ENCODE results near the gene CKAP2L.

Gene CKAP2L

DNA sequence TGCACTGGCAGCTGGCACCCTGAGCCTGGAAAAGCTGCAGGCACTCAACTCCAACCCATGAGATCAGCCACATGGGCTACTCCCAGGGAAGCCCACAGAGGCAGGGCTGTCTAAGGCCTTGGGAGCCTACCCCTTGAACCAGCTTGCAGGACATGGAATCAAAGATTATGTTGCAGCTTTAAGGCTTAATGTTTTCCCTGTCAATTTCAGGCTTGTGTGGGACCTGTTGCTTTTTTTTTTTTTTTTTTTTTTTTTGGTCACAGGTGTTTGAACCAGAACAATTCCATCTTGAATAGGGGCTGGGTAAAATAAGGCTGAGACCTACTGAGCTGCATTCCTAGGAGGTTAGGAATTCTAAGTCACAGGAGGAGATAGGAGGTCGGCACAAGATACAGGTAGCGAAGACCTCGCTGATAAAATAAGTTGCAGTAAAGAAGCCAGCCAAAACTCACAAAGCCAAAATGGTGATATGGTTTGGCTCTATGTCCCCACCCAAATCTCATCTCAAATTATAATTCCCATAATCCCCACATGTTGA, 27.4 kb upstream of the CKAP2L start:
- DNase-seq, result no peak

DNA sequence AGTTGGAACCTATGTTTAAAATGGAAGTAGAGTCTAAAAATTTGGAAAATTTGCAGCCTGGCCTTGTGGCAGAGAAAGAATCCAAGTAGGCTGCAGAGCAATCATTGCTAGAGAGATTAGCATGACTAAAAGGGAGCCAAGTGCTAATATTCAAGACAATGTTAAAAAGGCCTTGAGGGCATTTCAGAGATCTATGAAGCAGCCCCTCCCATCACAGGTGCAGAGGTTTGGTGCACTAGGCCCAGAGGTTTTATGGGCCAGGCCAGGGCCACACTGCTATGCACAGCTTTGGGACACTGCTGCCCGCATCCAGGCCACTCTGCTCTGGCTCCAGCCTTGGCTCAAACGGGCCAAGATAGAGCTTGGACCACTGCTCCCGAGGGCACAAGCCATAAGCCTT, 26.6 kb upstream of the CKAP2L start:
- DNase-seq, result no peak

DNA sequence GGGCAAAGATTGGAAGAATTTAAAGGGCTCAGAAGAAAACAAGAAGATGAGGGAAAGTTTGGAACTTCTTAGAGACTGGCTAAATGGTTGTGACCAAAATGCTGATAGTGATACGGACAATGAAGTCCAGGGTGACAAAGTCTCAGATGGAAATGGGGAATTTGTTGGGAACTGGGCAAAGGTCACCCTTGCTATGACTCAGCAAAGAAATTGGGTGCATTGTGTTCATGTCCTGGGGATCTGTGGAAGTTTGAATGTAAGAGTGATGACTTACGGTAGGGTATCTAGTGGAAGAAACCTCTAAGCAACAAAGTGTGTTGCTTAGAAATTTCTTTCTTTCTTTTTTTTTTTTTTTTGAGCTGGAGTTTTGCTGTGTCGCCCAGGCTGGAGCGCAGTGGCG, 25.9 kb upstream of the CKAP2L start:
- no peak for DNase-seq

DNA sequence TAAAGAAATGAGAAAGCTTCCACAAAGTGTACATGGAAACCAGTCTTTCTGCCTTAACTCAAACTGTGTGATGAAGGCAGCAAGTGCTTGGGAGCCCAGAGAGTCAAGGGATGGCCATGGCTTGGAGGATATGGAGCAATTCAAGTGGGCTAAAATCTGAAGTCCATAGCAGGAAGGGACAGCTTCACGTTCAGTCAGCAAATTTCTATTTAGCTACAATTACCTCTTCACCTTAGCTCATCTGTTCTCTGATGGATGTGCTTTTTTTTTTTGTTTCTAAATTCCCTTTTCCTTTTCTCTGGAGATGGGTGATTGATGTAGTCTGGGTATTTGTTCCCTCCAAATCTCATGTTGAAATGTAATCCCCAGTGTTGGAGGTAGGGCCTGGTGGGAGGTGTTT, 24.8 kb upstream of the CKAP2L start:
- DNase-seq, result no peak

DNA sequence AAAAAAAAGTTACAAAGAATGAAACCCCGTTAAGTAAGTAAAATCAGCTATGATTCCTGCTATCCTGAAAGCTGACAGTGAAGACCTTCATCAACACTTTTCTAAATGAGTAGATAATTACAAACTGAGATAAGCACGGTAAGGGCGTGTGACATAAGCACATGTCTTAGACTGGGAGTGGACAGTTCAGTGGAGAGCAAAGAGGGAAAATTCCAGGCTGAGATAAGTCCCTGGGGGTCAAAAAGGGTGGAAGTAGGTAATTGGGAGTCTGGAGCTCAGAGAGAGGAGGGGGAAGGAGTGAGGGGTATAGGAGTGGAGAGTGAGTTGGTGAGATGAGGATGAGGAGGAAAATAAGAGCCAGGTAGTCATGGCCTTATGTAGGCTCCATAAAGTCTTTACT, 24.2 kb upstream of the CKAP2L start:
- DNase-seq, result no peak

DNA sequence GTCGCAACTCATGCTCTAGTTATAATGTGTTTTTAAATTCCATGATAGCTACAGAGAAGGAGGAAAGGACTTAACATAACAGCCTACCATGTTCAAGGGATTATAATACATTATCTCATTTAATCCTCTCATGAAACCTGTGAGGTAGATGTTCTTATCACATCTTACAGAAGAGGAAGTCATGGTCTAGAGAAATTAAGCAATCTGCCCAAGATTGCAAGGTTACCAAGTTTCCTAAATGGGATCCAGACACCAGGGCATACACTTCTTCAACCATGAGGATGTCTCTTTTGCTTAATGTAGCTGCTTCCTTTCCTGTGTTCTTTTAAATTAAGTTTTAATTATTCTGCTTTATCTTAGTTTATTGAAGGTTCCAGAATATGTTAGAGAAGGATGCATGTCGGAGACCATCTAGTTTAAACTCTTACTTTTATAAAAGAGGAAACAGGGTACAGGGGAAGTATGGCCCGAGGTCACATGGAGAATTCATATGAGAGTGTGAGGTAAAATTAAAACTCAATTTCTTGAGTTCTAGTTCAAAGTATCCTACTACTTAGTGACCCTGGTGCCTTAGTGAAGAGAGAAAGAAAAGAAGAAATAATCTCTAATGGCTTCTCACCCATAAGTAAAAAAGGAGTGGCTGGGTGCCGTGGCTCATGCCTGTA, 23.5 kb upstream of the CKAP2L start:
- DNase-seq, result no peak

DNA sequence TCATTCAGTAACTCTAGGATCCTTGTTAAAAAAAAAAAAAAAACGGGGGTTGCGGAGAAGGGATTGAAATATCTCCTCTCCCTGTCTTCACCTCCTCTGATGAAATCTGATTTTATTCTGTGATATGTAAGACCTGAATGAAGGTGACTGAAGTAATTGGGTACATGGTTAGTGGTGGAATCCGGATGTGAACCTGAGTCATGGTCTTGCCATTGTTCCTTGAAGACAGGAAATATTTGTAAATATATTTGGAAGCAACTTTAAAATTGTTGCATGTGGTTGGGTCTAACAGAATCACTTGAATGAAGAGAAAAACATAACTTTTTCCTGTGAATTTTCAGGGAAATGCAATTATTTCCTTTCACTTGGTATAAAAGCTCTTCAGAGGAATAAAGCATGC, 22.9 kb upstream of the CKAP2L start:
- no peak for DNase-seq

DNA sequence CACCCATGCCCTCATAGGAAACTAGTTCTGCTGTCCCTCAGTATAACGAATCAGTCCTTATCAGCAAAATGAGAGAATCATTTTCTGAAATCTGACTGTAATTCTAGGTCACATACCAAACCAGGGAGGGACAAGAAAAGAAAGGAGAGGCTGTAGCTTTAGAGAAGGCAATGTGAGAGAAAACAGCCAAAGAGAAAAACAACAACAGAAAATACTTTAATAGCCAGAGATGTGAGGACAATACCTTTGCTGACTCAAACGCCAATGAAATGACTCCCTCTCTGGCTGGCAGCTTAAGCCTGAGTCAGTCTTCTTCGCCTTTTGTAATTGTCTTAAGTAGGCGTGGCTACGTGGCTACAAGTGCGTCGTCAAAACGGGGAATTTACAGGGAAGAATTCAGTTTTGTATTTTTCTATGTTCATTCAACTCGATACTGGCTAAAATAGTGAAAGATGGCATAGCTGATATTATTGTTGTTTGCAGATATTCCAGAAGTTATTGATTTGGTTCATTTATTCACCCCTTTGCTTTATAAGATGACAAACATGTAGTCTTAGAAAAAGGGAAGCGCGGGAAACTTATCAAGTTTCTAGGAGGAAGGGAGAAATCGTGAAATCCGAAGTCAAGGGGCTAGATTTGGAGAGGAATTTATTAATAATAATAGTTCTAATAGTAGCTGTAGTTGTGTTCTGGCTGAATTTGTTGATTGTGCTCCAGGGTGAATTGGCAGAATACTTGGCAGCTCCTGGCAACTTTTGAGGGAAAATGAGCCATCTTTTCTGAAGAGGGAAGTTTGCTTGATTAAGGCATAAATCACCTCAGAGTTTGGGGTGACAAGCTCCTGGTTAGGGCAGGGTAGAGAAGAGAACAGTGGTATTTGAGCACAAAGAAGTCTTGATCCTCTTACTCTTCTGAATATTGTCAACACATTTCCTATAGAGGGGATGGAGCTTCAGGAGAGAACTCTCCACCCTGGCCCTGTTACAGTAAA, 20.1 kb upstream of the CKAP2L start, which contains the start of gene IL1A:
Gene IL1A, minus strand, starts transcription at position 295 of the 991 bp plus-strand sequence. CDS start 723 bp downstream, outside the sequence.
- DNase-seq, result no peak

DNA sequence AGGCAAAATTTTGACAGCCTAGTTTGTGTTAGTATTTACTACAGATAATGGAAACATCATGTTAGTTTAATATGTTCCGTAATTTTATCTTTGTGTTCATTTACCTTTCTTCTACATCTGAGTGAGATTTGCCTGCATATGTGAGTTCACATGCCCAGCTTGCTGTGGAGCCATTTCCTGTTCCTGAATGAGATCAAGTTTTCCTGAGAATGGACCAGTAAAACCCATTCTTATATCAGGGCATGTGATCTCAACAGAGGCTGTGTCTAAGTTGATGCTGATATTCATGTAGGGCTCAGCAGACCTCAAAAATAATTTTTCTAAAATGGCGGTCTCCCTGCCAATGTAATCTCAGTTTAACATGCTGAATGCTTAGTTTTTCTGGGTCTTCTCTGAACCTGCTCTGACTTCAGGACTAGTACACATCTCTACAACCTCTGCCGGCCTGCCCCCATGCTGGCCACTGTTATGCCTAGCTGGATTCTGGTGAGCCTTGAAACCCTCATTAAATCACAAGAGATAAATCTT, 18.8 kb upstream of the CKAP2L start:
- no peak for DNase-seq

DNA sequence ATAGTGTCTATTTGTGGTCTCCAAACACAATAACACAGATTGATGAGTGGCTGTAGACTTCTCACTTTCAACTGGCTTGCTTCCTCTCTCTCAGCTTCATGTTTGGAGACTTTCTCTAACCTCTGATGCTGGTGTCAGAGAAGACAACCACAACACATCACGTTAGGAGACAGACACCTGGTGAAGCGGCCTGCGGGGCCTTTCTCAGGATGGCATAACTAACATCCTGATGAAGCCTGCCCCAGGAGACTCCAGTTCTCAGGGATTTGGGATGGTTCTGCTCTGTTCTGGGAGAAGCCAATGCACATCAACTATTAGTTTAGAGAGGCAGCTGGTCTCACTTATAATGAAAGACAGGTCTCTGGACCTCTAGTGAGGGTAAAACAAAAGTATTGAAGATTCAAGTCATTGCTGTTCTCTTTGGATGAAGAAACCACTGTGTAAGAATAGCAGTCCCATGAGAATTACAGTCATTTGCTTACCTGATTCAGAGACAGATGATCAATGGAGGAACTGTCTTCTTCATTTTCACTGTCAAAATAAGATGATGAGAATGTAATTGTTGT, 17.9 kb upstream of the CKAP2L start:
- no peak for DNase-seq

DNA sequence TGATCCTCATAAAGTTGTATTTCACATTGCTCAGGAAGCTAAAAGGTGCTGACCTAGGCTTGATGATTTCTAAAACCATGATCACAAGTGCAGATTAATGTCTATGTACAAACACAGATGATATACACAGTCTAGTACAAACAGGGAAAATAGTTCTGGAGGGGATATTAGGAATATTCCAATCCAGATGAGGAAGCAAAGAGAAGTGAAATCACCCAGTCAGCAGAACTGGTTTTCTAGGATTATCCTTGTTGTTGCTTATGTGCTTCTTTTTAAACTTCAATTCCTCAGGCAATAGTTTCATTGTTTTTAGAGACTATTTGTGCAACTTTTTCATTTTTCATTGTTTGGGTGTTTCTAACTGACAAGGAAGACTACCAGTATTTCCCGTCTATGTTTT, 15.2 kb upstream of the CKAP2L start:
- no peak for DNase-seq

DNA sequence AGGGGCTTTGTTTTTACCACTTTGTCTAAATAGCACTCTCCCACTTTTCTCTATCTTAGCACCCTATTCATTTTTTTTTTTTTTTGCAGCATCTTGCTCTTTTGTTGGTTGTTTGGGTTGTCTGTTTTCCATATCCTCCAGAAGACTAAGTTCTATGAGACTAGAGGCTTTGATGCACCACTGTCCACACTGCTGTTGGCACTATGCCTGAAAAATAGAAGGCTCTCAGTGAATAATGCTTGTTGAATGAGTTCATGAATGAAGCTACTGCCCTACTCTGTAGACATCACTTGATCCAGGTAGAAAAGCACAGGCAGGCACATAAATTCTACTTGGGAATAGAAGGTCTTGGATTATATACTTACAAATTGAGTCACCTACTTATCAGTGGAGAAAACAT, 12.6 kb upstream of the CKAP2L start:
- DNase-seq, result no peak

DNA sequence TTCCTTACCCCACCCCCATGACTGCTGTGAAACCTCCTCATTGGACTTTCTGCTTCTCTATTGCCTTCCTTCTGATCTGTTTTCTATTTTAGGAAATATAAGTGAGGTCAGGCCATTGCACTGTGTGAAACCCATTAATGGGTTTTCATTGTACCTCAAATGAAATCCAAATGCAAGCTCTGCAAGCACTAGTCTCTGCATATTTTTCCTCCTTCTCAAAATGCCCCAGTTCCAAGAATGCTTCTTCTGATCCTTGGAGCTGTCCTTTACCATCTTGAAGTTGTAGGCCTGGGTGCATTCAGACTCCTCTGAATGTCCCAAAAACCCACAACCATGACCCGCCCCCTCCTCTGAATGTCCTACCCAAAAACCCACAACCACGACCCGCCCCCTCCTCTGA, 11.7 kb upstream of the CKAP2L start:
- DNase-seq, result no peak

DNA sequence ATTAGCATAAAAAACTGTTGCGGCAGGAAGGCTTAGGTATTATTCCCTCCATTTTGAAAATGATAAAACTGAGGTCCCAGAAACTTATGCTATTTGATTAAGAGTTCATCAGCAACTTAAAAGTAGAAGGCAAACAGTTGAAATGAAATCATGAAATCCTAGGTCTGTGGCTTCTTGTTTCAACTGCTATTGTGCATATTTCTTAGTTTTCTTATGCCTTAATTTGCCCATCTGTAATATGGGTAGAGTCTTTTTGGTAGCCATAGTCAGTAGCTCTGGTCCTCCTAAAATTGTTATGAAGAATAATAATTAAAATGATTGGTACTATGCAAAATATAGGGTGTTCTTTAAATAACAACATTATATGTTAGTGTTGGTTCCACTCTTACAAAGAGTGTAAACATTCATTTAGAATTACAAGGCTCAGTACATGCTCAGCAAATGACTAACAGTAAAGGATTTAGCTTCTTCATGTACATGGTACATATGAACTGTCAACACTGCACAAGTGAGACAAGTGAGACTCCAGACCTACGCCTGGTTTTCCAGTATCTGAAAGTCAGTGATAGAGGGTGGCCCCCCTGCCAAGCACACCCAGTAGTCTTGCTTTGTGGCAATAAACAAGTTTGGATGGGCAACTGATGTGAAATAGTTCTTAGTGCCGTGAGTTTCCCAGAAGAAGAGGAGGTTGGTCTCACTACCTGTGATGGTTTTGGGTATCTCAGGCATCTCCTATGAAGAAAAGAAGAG, 10.3 kb upstream of the CKAP2L start:
- DNase-seq, result no peak

DNA sequence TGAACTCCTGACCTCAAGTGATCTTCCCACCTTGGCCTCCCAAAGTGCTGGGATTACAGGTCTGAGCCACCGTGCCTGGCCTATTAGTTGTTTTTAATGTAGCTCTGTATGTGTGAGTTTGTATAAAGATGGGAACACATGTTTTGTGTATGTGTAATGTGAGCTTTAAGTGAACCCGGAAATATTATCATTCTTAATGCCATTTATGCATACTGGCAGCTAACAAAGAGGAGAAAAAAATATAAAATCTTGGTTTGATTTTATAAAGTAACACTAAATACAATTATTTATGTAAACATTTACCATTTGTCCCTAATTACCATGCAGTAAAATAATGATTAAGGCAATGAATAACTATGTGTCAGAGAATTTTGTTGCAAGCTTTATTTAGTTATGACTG, 9.1 kb upstream of the CKAP2L start:
- DNase-seq, result no peak

DNA sequence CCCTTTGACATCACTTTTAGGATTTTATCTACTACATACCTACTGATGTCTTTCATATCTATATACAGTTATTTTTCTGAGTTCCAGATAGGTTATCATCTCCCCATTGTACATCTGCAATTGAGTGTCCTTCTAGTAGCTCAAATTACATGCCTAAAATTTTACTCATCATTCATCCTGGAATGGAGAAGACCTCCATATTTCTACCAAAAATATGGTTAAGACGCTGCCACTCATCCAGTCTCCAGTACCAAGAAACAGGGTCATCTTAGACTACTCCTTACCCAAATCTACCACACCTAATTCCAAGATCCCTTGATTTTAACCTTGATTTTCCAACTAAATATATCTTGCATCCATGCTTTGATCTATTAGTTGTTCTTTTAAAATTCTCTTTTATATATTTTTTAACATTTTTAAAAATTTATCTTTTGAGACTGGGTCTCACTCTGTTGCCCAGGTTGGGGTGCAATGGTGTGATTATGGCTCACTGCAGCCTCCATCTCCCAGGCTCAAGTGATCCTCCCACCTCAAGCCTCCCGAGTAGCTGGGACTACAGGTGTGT, 8.6 kb upstream of the CKAP2L start:
- DNase-seq, result no peak

DNA sequence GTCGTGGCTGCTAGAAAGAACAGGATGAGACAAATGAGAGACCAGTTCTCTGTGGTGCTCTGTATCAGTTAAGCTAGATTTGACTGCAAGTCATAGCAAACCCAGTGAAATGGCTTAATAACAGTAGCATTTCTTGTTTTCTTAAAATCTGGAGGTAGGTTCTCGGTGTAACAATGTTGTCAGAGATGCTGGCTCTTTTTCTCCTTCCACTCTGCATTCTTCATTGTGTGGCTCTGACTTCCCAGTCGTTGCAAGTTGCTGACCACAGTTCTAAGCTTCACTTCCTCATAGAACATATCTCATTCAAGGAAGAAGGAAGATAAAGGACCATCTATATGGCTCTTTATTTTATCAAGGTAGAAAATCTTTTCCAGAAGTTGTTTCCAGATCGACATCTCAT, 7.9 kb upstream of the CKAP2L start:
- DNase-seq, result no peak

DNA sequence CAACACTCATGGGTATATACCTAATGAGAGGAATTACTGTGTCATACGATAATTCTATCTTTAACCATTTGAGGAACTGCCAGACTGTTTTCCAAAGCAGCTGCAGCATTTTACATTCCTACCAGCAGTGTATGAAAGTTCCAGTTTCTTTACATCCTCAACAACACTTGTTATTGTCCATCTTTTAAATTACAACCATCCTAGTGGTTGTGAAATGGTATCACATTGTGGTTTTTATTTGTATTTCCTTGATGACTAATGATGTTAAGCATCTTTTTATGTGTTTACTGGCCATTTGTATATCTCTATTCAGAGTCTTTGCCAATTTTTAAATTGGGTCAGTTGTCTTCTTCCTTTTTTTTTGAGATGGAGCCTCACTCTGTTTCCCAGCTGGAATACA, 4.0 kb upstream of the CKAP2L start:
- no peak for DNase-seq

DNA sequence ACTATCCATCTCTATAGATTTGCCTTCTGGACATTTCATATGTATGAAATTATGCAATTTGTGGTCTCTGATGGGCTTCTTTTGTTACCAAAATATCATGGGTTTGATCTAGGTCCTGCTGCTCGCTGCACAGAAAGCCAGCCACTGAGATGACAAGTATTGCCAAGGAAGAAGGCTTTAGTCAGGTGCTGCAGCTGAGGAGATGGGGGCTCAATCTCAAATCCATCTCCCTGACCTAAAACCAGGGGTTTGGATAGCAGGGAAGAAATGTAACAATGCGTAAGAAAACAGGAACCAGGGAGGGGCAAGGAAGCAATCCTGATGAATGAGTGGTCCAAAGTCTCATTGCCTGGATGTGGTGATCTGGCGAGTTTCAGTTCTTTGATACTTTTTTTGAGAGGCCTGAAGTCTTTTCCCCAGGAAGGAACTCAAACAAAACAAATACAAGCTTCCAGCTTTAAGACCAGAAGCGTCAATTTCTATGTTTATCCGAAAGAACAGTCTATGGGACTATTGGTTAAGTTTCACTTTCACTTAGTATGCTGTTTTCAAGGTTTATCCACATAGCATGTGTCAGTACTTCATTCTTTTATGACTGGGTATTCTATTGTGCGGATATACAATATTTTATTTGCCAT, 3.4 kb upstream of the CKAP2L start:
- no peak for DNase-seq

DNA sequence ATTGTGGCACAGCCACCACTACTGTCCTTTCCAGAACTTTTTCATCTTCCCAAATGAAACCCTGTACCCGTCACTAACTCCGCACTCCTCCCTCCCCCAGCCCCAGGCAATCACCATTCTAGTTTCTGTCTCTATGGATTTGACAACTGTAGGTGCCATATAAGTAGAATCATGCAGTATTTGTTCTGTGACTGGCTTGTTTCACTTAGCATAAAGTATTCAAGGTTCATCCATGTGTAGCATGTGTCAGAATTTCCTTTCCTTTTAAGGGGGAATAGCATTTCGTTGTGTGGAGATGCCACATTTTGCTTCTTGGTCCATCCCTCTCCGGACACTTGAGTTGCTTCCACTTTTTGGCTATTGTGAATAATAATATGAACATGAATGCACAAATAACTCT, 842 bp upstream of the CKAP2L start:
- no peak for DNase-seq

DNA sequence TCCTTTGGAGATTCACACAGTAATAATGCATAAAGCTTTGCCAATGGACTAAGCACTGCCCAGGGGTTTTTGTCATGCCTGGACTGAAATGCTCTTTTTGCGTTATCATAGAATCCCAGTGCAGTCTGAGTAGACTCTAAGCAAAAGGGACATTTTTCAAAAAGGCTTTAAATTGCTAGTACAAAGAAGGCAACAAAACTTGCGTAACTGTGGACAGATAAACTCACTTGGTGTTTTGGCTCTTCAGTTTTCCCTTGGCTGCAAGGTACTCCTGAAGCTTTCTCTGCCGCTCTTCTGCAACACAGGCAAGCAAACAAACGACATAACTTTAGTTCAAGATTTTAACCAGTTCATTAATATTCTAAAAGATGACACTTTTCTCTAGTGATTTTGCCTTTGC, 2.1 kb downstream of the CKAP2L start:
- DNase-seq, result no peak

DNA sequence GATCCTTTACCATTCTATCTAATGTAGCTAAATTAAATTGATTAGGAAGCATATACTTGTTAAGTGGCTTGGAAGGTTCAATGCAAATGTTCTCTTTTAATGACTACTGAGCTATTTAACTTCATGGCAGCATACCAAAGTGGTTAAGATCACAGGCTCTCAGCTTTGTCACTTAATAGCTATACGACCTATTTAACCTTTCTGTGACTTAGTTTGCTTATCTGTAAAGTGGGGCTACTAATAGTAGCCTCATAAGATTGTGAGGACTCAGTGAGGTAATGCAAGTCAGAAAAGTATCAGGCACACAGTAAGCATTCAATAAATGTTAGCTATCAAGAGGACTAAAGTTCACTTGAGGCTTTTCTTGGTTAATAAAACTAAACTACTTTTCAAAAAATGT, 4.3 kb downstream of the CKAP2L start:
- no peak for DNase-seq

Measured in stimulated activated CD8-positive, alpha-beta memory T cell treated with anti-CD3 and anti-CD28 coated beads, Interleukin-4, amount 100 ng/mL, for 48 hours (primary cell).